Tibial nerve (tissue), 3 donors: Measurements from ENCODE around the gene KIAA1958.

ENCODE experiments used
- POLR2A ChIP-seq, 2 donors: fragments of 450-650 bp; IDR thresholded peaks; one replicate each; pipeline ENCODE4 v1.6.1; 2017; ENCODE audit warnings: antibody characterized with exemption in 2 of 2, mild to moderate bottlenecking in 2 of 2, moderate library complexity in 2 of 2
- TF ChIP-seq, protein P1 (sequence below), 5 experiments: fragments of 200-600 bp in 3 of 5; fragments of 450-650 bp in 2 of 5; sonication (generic) in 3 of 5; IDR thresholded peaks; one replicate each; pipeline ENCODE4 v1.5.1; 2016 to 2019; ENCODE audit warnings: antibody characterized with exemption in 5 of 5, mild to moderate bottlenecking in 3 of 5, moderate library complexity in 2 of 5

DNA sequence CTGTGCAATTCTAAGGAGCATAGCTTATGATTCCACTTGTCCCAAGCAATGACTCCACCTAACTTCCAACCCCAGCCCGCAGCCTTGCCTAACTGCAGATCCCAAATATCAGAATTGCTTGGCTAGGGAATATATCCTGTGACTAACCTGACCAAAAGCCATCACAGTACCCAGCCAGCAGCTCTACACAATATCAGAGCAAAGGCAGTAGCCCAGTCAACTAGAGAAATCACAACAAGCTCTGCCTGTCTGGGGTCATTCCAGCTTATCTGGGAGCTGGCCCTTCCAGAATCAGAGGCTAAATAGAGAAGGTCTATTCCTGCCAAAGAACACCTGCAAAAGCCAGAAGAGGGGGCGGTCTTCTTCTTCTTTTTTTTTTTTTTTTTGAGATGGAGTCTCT is 9.3 kb upstream of the KIAA1958 start:
- no peak for TF ChIP-seq POLR2A (IDR thresholded peaks at IDR 0.05)
- TF ChIP-seq, protein P1, sequence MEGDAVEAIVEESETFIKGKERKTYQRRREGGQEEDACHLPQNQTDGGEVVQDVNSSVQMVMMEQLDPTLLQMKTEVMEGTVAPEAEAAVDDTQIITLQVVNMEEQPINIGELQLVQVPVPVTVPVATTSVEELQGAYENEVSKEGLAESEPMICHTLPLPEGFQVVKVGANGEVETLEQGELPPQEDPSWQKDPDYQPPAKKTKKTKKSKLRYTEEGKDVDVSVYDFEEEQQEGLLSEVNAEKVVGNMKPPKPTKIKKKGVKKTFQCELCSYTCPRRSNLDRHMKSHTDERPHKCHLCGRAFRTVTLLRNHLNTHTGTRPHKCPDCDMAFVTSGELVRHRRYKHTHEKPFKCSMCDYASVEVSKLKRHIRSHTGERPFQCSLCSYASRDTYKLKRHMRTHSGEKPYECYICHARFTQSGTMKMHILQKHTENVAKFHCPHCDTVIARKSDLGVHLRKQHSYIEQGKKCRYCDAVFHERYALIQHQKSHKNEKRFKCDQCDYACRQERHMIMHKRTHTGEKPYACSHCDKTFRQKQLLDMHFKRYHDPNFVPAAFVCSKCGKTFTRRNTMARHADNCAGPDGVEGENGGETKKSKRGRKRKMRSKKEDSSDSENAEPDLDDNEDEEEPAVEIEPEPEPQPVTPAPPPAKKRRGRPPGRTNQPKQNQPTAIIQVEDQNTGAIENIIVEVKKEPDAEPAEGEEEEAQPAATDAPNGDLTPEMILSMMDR (IDR thresholded peaks at IDR 0.05) = no peak
